Activated T-cell treated with anti-CD3 and anti-CD28 coated beads, Interleukin-2, amount 50 U/mL, for 48 hours (primary cell): Measurements from ENCODE around the gene GRIP1.

Source experiments
- DNase-seq, 2 experiments: peaks; one replicate each; pipeline ENCODE4 v3.0.0-alpha.2; 2020

Gene GRIP1

GRCh38 chr12:66638666-66639065, 40.2 kb downstream of the GRIP1 start:
- no peak for DNase-seq

- DNase-seq, result no peak
Measured at GRCh38 chr12:66637699-66638301, 41.1 kb downstream of the GRIP1 start.

- no peak for DNase-seq
Measured at GRCh38 chr12:66636771-66637170, 42.1 kb downstream of the GRIP1 start.

- no peak for DNase-seq
Measured at GRCh38 chr12:66633676-66634075, 45.2 kb downstream of the GRIP1 start.

GRCh38 chr12:66629138-66629870, 49.6 kb downstream of the GRIP1 start:
- DNase-seq, result no peak

GRCh38 chr12:66627988-66628317, 50.9 kb downstream of the GRIP1 start:
- no peak for DNase-seq

GRCh38 chr12:66627270-66627987, 51.4 kb downstream of the GRIP1 start:
- no peak for DNase-seq

GRCh38 chr12:66624806-66625205, 54.1 kb downstream of the GRIP1 start:
- no peak for DNase-seq

- no peak for DNase-seq
Measured at GRCh38 chr12:66623455-66623854, 55.4 kb downstream of the GRIP1 start.

- no peak for DNase-seq
Measured at GRCh38 chr12:66620688-66621087, 58.2 kb downstream of the GRIP1 start.

- DNase-seq, result no peak
Measured at GRCh38 chr12:66620026-66620425, 58.9 kb downstream of the GRIP1 start.

- DNase-seq, result no peak
Measured at GRCh38 chr12:66617991-66618390, 60.9 kb downstream of the GRIP1 start.

GRCh38 chr12:66612090-66612775, 66.6 kb downstream of the GRIP1 start:
- no peak for DNase-seq

GRCh38 chr12:66607147-66607546, 71.7 kb downstream of the GRIP1 start:
- no peak for DNase-seq

- DNase-seq, result no peak
Measured at GRCh38 chr12:66605293-66605692, 73.6 kb downstream of the GRIP1 start.

GRCh38 chr12:66603981-66604479, 74.8 kb downstream of the GRIP1 start:
- DNase-seq, result no peak

GRCh38 chr12:66603461-66603860, 75.4 kb downstream of the GRIP1 start:
- no peak for DNase-seq

- DNase-seq, result no peak
Measured at GRCh38 chr12:66602483-66603143, 76.3 kb downstream of the GRIP1 start.

GRCh38 chr12:66600903-66601302, 78.0 kb downstream of the GRIP1 start:
- DNase-seq, result no peak

GRCh38 chr12:66599816-66600215, 79.1 kb downstream of the GRIP1 start:
- no peak for DNase-seq

GRCh38 chr12:66598608-66599007, 80.3 kb downstream of the GRIP1 start:
- no peak for DNase-seq

- no peak for DNase-seq
Measured at GRCh38 chr12:66598079-66598478, 80.8 kb downstream of the GRIP1 start.

GRCh38 chr12:66596199-66596598, 82.7 kb downstream of the GRIP1 start:
- no peak for DNase-seq
